HG03442 (cell line): ENCODE data around the gene TNFRSF25.
"Not testable (repeated sequence)": the region's sequence is repeated elsewhere in the genome, so short reads cannot be mapped to it uniquely, and the experiment has no call there.

ENCODE experiments used
- ATAC-seq: cut with Tn5 transposase; IDR thresholded peaks from one replicate; pipeline ENCODE4 v1.9.1; 2021; ENCODE audit warnings: mild to moderate bottlenecking, moderate library complexity; ENCODE audit not compliant: unreplicated experiment

The TNFRSF25 gene

GRCh38 chr1:6502000-6502891 is 36.3 kb upstream of the TNFRSF25 start:
- no peak for ATAC-seq

DNA sequence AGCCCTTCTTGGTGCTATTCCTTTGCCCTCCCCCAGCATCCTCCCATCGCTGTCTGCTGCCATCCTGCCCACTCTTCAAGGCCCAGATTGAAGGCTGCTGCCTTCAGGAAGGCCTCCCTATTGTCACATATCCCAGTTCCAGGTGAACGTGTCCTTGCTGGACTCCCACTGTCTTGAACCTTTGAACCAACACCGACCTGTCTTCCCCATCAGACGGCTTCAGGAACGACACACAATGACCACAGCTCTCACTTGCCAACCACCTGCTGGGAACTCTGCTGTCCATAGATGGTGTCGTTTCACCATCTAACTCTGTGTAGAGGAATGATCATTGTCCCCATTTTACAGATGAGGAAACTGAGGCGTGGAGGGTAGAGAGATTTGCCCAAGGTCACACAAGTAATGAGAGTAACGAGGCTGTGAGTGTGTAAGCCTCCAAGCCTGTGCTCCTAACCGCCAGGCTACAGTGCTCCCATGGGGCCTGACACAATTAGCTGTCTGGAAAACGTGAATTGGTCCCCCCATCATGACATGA is 35.4 kb upstream of the TNFRSF25 start:
- ATAC-seq, result no peak

DNA sequence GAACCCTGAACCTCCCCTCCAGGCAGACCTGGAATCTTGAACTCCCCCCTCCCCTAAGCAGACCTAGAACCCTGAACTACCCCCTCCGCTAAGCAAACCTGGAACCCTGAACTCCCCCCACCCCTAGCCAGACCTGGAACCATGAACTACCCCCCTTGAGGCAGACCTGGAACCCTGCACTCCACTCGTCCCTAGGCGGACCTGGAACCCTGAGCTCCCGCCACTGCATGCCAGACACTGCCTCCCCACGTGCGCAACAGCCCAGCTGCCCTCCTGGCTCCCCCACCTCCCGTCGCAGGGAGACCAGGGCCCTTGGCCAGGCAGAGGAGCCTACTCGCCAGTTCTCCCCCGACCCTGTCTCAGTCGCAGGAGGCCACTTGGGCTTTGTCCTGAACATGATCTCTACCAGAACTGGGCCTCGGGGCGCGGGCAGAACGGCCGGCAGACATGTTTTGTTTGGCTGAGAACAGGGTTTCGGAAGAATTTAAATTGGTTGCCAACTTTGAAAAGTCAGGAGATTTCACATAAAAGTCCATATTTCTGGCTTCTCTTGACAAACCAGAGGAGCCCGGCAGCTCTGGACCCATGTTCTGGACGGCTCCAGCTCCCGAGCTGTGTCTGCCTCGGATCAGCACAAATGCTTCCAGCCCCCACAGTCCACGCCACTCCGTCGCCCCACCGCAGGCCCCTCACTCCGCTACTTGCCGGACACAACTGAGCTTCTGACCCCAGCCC is 34.7 kb upstream of the TNFRSF25 start:
- no peak for ATAC-seq

GRCh38 chr1:6499296-6499695 is 33.3 kb upstream of the TNFRSF25 start:
- ATAC-seq, result no peak

DNA sequence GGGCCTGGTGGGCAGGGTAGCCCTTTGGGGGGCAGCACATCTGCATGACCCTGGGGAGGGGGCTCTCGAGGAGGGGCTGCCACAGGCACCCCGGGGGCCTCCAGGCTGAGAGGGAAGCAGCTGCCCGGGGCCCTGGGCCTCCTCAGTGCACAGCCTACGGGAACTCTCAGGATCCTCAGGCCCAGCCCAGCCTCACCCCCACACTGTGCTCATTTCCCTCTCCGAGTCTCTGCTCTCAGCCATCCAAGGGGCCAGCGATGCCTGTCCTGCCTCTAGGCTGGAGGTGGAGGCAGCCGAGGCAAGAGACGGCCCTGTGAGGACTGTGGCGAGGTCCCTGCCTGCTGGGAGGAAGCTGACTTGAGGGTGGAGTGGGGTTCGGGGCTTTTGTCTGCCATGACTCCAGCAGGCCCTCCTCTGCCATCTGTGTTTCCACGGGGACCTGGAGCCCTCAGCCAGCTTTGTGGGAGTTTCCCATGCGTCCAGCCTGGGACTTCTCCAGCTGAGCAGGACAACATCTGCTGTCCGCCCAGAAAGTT is 32.7 kb upstream of the TNFRSF25 start:
- no peak for ATAC-seq

- no peak for ATAC-seq
Observed at GRCh38 chr1:6497867-6498575, 32.0 kb upstream of the TNFRSF25 start.

DNA sequence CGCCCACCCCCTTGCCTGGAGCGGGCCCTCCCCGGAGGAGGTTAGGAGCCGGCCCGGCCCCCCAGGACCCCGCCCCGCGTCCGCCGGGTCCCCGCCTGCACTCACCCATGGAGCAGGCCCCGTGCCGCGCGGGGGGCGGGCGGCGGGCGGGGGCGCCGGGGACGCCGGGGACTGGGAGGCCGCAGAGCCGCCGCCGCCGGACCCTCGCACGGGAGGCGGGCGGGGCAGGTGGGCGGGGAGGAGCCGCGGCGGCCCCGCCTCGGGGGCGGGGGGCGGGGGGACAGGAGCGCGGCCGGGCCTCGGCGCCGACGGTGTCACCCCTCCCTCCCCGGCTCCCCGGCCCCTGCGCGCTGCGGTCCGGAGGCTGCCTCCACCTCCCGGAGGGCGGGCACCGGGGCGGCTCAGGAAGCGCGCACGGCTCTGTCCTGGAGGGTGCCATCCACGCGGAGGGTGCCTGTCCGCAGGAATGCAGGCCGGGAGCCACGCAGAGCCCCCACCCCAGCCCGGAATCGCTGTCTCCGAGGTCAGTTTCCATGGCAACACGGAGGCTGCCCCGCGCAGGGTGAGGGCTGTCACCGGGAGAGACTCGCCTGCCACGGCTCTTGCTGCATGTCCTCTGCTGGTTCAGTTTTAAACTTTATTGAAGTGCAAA is 31.4 kb upstream of the TNFRSF25 start:
- no peak for ATAC-seq

GRCh38 chr1:6496890-6497214 is 30.9 kb upstream of the TNFRSF25 start:
- no peak for ATAC-seq

DNA sequence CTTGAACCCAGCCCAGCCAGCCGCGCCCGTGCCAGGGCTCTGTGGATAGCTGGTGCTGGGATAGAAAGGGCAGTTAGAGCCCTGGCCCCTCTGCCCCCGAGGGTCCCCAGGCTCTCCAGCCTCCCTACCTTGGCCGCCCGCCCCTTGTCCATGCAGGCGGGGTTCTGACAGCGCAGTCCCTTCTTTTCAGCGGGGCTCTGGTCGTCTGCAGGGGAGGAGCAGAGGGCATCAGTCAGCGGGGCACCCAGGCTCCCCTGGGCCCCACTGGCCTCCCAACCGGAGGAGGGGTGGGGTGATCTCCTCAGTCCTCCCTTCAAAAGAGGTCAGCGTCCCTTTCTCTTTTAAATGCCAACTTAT is 30.4 kb upstream of the TNFRSF25 start:
- no peak for ATAC-seq

GRCh38 chr1:6495540-6496364 is 29.8 kb upstream of the TNFRSF25 start:
- ATAC-seq, result no peak

DNA sequence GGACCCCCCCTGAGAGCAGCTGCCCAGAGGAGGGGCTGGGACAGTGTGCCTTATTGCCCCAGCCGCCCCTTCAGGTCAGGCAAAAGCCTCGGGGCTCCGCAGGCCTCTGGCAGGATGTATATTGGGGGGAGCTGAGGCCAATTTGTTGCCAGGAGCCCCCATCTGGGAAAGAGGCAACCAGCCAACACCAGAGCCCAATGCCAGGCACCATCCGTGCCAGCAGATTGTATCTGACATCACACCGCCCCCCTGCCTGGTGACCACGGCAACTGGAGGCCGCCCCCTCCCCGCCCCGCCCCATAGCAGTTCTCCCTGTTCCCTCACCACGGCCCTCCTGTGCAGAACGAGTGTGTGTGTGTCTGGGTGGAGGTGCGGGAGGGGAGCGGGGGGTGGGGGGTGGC is 29.1 kb upstream of the TNFRSF25 start:
- ATAC-seq, result no peak

DNA sequence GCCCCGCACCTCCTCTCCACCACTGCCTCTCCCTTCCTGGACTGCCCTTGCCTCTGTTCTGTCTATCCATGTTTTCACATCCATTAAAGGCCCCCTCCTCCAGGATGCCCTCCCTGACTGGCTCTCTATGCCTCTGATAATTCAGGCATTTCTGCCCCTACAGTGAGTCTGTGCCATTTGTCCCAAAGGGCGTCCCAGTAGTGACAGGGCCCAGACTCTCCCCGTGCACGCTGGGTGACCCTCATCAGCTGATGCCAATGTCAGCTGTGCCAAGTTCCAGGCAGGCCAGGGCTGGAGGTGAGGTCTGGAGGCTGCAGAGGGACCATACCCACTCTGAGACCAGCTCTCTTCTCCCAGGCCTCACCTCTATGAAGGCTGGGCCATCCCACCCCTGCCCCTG is 28.7 kb upstream of the TNFRSF25 start:
- no peak for ATAC-seq

DNA sequence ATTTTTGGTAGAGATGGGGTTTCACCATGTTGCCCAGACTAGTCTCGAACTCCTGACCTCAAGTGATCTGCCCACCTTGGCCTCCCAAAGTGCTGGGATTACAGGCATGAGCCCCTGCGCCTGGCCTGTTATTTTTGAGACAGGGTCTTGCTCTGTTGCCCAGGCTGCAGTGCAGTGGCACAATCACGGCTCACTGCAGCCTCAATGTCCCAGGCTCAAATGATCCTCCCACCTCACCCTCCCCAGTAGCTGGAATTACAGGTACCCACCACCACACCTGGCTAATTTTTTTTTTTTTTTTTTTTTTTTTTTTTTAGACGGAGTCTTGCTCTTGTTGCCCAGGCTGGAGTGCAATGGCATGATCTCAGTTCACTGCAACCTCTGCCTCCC is 27.9 kb upstream of the TNFRSF25 start:
- ATAC-seq, result not testable (repeated sequence)

DNA sequence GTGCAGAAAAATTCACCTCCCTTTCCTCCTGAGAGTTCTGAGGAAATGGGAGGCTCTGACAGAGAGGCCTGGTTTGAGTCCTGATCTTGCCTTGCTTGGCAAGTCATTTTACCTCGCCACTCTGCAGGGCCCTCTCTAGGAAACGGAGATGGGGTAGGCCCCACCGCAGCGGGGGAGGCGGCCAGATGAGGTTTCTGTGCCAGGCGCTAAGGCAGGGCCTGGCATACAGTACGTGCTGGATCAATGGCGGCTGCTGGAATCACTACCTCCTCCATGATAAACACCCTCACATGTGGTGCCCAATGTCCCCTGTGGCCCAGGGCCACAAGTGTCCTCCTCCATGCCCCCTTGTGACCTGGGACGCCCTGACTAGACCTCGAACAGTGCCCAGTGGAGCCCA is 26.0 kb upstream of the TNFRSF25 start:
- no peak for ATAC-seq

GRCh38 chr1:6491480-6491962 is 25.5 kb upstream of the TNFRSF25 start, which contains the start of gene PLEKHG5:
Gene PLEKHG5 (minus strand): TSS chr1:6491667. CDS start chr1:6477571, 14,096 bp downstream.
- ATAC-seq, result no peak

- no peak for ATAC-seq
Observed at GRCh38 chr1:6491081-6491449, 25.1 kb upstream of the TNFRSF25 start.

DNA sequence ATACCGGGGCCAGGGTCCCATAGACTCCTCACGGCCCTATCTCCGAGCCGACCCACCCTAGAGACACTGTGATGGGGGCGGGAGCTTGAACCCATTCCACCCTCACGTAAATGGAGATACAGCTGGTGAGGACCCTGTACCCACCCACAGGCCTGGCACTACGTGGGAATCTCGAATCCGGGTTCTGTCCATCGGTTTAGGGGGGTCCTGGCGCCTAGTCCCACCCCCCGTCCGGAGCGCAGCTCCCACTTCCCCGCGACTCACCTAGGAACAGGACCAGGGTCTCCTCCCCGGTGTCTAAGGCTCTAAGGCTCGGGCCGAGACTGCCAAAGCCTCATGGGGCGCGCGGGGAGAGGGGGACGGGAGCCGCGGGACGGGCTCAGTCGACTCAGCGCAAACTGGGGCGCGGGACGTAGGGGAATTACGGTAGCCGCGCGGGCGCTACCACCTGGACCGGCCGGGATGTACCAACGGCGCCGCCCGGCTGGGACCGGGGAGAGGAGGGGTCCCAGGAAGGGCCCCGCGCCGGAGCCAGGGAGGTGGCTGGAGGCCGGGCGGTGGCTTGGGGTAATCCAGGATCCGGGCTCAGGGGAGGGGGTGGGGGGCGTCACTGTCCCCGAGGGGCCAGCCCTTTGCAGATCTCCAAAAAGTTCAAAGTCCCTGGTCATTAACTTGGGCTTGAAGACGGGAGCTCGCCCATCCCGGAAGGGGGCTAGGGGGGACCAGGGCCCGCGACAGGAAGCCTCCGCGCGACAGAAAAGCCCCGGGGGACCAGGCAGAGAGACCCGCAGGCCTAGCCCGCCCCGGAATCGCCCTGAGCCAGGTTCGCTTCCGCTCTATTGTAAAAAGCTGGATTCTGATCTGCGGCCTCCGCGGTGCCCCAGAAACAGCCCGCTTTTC is 24.5 kb upstream of the TNFRSF25 start:
- peak; percentile 44 for ATAC-seq

DNA sequence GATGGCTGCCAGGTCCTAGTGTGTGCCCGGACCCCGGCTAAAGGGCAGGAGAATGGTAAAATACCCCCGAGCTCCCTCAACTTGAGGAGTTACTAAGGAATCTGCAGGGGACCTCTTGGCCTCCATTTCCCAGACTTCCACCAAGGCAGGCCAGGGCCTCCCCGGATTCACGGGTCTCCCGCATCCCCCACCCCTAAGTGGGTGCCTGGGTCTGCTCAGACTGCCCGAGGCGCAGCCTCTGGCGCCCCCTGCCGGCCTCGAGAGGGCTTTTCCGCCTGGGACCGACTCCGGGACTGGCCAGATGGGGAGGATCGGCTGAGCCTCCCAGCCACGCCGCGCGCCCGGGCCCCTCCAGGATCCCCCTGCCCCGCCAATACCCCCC is 23.8 kb upstream of the TNFRSF25 start:
- ATAC-seq, result peak; percentile 57

DNA sequence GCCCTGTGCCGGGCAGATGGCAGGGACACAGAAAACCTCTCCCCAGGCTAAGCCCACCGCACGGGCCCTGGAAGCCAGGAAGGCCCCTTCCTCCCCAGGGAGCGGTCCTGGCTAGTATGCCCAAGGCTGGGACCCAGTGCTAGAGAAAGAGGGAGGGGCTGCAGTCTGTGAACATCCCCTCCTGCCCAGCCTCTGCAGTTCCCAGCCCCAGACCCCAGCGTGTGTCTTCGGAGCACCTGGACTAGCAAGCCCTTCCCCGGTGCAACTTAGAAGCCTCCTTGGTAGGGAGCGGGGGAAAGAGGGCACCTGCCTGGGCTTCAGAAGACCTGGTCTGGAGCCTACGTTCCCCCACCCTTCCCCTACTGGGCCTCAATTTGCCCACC is 23.4 kb upstream of the TNFRSF25 start:
- ATAC-seq, result no peak
